C4-2B (cell line): Measurements from ENCODE around the gene KRT14.

Experiments used
- H3K27ac ChIP-seq: fragments of 450-650 bp; 2 replicates; pipeline ENCODE4 v1.5.1; 2017
- CTCF ChIP-seq: fragments of 450-650 bp; conservative IDR thresholded peaks from 2 replicates; pipeline ENCODE4 v1.5.1; 2017; ENCODE audit warnings: mild to moderate bottlenecking
- ZFX ChIP-seq: fragments of 450-650 bp; IDR thresholded peaks from 2 replicates; pipeline ENCODE4 v1.6.1; 2017

Gene KRT14

GRCh38 chr17:41533613-41534012, 53.1 kb downstream of the KRT14 start:
- no peak for TF ChIP-seq ZFX
- TF ChIP-seq CTCF, result no peak
- no peak overlapping the region for H3K27ac ChIP-seq

- no peak overlapping the region for H3K27ac ChIP-seq
- TF ChIP-seq ZFX, result no peak
- TF ChIP-seq CTCF, result no peak
Observed at GRCh38 chr17:41532947-41533570, 53.6 kb downstream of the KRT14 start.
